ENCODE data around the gene LCP1.

GRCh38 chr13:46169758-46170157, 12.2 kb downstream of the LCP1 start:
- TF ChIP-seq CTCF (IDR thresholded peaks at IDR 0.05) (no peak), ZFX (IDR thresholded peaks at IDR 0.05; ENCODE audit: borderline replicate concordance) (no peak)

Data from 22Rv1 (cell line).